Transverse colon (tissue), 4 donors: ENCODE results near the gene UBAC1. TPM values are rescaled to one million over a fixed set of nuclear protein-coding genes. Genes with fewer than 3 reads are reported as not detected.

ENCODE experiments used
- DNase-seq: peaks from one replicate; pipeline ENCODE4 v3.0.0-alpha.2; 2019
- H3K27ac ChIP-seq, 4 donors: fragments of 200-600 bp; sonication (generic); 2 replicates each; pipeline ENCODE4 v1.5.1; 2016 to 2018; ENCODE audit warnings: inconsistent platforms in 4 of 4
- H3K27me3 ChIP-seq: fragments of 200-600 bp; sonication (generic); 2 replicates; pipeline ENCODE4 v1.5.1; 2017; ENCODE audit warnings: inconsistent platforms
- H3K36me3 ChIP-seq, 4 donors: fragments of 200-600 bp; sonication (generic); 2 replicates each; pipeline ENCODE4 v1.5.1; 2017 to 2019; ENCODE audit warnings: inconsistent platforms in 4 of 4
- H3K4me1 ChIP-seq, 4 donors: fragments of 200-600 bp; sonication (generic); 2 replicates each; pipeline ENCODE4 v1.5.1; 2017 to 2020; ENCODE audit warnings: inconsistent platforms in 4 of 4
- H3K4me3 ChIP-seq, 4 donors: fragments of 200-600 bp; sonication (generic); 1 replicate in 1 of 4; 2 replicates in 3 of 4; pipeline versions ENCODE4 v1.5.1 to v1.6.1; 2017 to 2019; ENCODE audit warnings: inconsistent platforms in 4 of 4
- H3K9me3 ChIP-seq, 2 donors: fragments of 200-600 bp; sonication (generic); 2 replicates each; pipeline ENCODE4 v1.5.1; 2017 to 2019; ENCODE audit warnings: inconsistent platforms in 2 of 2
- EP300 ChIP-seq: sonication (generic); formaldehyde crosslinking; IDR thresholded peaks from one replicate; pipeline ENCODE4 v1.6.1; 2017; ENCODE audit warnings: antibody characterized with exemption, low read depth
- POLR2A ChIP-seq: fragments of 450-650 bp; IDR thresholded peaks from one replicate; pipeline ENCODE4 v1.6.1; 2016; ENCODE audit warnings: antibody characterized with exemption, mild to moderate bottlenecking, moderate library complexity
- POLR2AphosphoS5 ChIP-seq, 3 donors: sonication (generic); formaldehyde crosslinking; IDR thresholded peaks; one replicate each; pipeline ENCODE4 v1.6.1; 2016; ENCODE audit warnings: antibody characterized with exemption in 3 of 3
- WGBS, 2 donors: methylation state at CpG; one replicate each; pipeline ENCODE4 v1.1.5; 2018; ENCODE audit warnings: low coverage in 1 of 2; 5-methylcytosine and 5-hydroxymethylcytosine counted together
- in situ Hi-C, 4 donors: fragments of 200-750 bp; cut with MboI; loops; one replicate each; pipeline versions ENCODE4 v1.15.0 to v1.15.1; 2017; ENCODE audit warnings: low sequenced_read_pairs in 3 of 4, low pct_ligation_motif_present in 1 of 4, low pct_unique_long_range_greater_than_20kb in 1 of 4
- intact Hi-C: fragments of 100-400 bp; cut with DNase I; formaldehyde crosslinking; loops from one replicate; pipeline ENCODE4 v1.15.1; 2023; ENCODE audit warnings: low total_unique reads
- total RNA-seq, 4 donors: library from RNA; depleted of rRNA; stranded (reverse); fragments of >200 nt; gene quantifications; one replicate each; pipeline ENCODE4 v1.1.0, GENCODE V29; 2016
- TF ChIP-seq, protein P1 (sequence below), 5 experiments: fragments of 200-600 bp in 3 of 5; fragments of 450-650 bp in 2 of 5; sonication (generic) in 3 of 5; IDR thresholded peaks; 1 replicate in 2 of 5; 2 replicates in 3 of 5; pipeline ENCODE4 v1.5.1; 2016 to 2017; ENCODE audit warnings: antibody characterized with exemption in 5 of 5, inconsistent platforms in 3 of 5, mild to moderate bottlenecking in 2 of 5, moderate library complexity in 1 of 5

The UBAC1 gene
- 10 to 100 TPM; 42.6 to 91.9 (median 62.9) TPM for total RNA-seq

DNA sequence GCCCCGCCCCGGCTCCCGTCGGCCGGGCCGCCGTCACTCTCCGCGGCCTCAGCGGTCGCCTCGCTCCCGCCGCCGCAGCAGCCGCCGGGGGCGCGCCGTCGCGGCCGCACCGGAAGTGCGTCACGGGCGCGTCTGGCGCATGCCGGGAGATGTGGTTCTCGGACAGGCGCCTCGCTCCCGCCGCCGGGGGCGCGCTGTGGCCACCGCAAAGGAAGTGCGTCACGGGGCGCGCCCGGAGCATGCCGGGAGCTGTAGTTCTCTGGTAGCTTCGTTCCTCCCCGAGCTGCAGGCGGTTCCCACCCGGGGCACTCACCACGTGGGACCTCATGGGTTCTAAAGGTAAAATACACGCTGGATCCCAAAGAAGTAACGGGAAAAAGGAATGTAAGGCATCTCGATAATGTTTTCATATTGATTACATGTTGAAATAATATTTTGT, at the start of gene UBAC1:
TSS of gene UBAC1 (minus strand) at position 97 of the 439 bp plus-strand sequence. CDS start 211 bp downstream, outside the sequence.
- H3K4me1 ChIP-seq = peaks cover 9 to 19% (median 14%) of the 10 kb centered on the region in 4 donors
- H3K36me3 ChIP-seq = no peaks in the 10 kb centered on the region
- WGBS, 2 donors = 0% methylated on average over 6 to 26 of the region's 53 CpGs
- H3K4me3 ChIP-seq = peak within 1 kb of the TSS; percentile 86 to 98 (median 92)
- peak; percentile 97 for DNase-seq
- no peaks in the 10 kb centered on the region for H3K27me3 ChIP-seq
- intact Hi-C loops (no loop called here), in situ Hi-C loops (loop anchor here in 2 of 4 donors (5.0 to 10.0 kb wide), 2 partner anchors 161 to 164 kb away; no protein-coding TSS in a partner anchor)
- no peak for TF ChIP-seq POLR2AphosphoS5 (IDR thresholded peaks at IDR 0.05)
- TF ChIP-seq, protein P1, sequence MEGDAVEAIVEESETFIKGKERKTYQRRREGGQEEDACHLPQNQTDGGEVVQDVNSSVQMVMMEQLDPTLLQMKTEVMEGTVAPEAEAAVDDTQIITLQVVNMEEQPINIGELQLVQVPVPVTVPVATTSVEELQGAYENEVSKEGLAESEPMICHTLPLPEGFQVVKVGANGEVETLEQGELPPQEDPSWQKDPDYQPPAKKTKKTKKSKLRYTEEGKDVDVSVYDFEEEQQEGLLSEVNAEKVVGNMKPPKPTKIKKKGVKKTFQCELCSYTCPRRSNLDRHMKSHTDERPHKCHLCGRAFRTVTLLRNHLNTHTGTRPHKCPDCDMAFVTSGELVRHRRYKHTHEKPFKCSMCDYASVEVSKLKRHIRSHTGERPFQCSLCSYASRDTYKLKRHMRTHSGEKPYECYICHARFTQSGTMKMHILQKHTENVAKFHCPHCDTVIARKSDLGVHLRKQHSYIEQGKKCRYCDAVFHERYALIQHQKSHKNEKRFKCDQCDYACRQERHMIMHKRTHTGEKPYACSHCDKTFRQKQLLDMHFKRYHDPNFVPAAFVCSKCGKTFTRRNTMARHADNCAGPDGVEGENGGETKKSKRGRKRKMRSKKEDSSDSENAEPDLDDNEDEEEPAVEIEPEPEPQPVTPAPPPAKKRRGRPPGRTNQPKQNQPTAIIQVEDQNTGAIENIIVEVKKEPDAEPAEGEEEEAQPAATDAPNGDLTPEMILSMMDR (IDR thresholded peaks at IDR 0.05) = peak in 4 of 5 experiments; percentile 37 to 62 (median 46)
- H3K9me3 ChIP-seq = no peaks in the 10 kb centered on the region
- H3K27ac ChIP-seq = peak within 1 kb of the TSS; percentile 93 to 97 (median 94)

DNA sequence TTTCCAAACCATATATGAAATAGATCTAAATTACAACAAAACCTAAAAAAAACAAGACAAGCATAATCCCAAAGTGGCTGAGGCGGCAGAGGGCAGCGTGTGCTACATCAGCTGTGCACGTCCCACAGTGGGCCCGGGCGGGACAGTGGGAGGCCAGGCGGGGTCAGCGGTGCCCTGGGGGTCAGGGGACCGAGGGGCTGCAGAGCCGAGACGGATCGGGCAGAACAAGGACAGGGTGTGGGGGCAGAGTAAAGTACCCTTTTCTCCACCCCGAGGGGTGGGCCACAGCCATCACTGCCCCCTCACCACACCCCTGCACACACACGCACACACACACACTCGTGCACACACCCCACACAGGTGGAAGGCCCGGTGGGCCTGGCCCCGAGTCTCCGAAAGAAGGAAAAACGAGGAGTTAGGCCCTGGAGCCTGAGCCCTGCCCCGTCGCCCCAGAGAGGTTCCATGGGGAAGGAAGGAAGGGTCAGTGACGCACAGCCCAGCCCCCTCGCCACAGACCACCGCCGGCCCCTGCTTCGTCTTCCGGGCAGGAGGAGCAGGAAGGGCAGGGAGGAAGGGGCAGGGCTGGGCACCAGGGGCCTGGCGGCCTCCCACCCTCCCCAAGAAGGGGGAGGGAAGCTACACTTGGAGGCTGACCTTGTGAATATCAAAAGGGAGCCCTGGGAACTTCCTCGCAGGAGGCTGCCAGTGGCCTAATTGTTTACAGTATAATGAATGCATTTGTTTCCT, 49.6 kb upstream of the UBAC1 start:
- in situ Hi-C loops = no loop called here
- DNase-seq = no peak

GRCh38 chr9:136010176-136010575, 49.0 kb upstream of the UBAC1 start:
- peaks cover 9 to 26% (median 18%) of the 10 kb centered on the region in 4 donors for H3K4me1 ChIP-seq
- H3K9me3 ChIP-seq = no peaks in the 10 kb centered on the region
- 90% methylated on average over 17 of the region's 17 CpGs; no CpG with 5 or more reads in 1 of the 2 donors for WGBS, 2 donors
- no peak for DNase-seq
- peaks cover 0 to 7% (median 0%) of the 10 kb centered on the region in 4 donors for H3K36me3 ChIP-seq
- TF ChIP-seq EP300 (no peak), POLR2AphosphoS5 (IDR thresholded peaks at IDR 0.05) (no peak), POLR2A (no peak)
- TF ChIP-seq, protein P1 (IDR thresholded peaks at IDR 0.05) = no peak
- H3K4me3 ChIP-seq = no peak overlapping the region
- H3K27ac ChIP-seq = peak overlapping the region in 2 of 4 donors; percentile 5 to 18
- H3K27me3 ChIP-seq = no peaks in the 10 kb centered on the region
- intact Hi-C loops (no loop called here), in situ Hi-C loops (no loop called here)

More for the DNA sequence above, 49.6 kb upstream of the UBAC1 start:
- peak overlapping the region in 3 of 4 donors; percentile 18 to 73 (median 62) for H3K27ac ChIP-seq
- intact Hi-C loops = no loop called here
- H3K27me3 ChIP-seq = no peaks in the 10 kb centered on the region
- no peak for TF ChIP-seq EP300
- no peak for TF ChIP-seq POLR2A
- peaks cover 0 to 7% (median 0%) of the 10 kb centered on the region in 4 donors for H3K36me3 ChIP-seq
- no peak overlapping the region for H3K4me3 ChIP-seq
- H3K9me3 ChIP-seq = no peaks in the 10 kb centered on the region
- H3K4me1 ChIP-seq = peaks cover 9 to 26% (median 18%) of the 10 kb centered on the region in 4 donors
- 83 to 86% methylated on average over 3 to 28 of the region's 28 CpGs for WGBS, 2 donors

DNA sequence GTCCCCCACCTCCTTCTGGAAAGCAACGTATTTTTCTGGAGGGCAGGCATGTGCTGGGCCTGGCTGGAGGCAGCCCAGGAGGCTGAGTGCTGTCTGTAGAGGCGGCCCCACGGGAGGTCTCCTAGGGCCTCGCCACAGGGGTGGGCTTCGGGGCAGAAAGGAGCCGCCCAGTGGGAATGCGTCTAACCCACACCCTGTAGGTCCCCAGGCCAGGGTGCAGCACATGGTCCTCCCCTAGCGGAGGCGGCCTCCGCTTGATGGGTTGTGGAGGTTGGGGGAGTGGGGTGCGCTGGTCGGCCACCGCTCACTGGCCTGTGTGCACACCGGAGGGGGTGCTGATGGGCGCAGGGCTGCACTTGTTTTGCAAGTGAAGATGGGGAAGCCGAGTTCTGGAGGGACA, 48.3 kb upstream of the UBAC1 start:
- H3K27me3 ChIP-seq = no peaks in the 10 kb centered on the region
- DNase-seq = no peak
- intact Hi-C loops (no loop called here), in situ Hi-C loops (no loop called here)
- H3K9me3 ChIP-seq = no peaks in the 10 kb centered on the region
- no peak overlapping the region for H3K4me3 ChIP-seq
- WGBS, 2 donors = 80 to 92% methylated on average over 1 to 13 of the region's 16 CpGs
- peaks cover 9 to 26% (median 18%) of the 10 kb centered on the region in 4 donors for H3K4me1 ChIP-seq
- peaks cover 0 to 7% (median 0%) of the 10 kb centered on the region in 4 donors for H3K36me3 ChIP-seq
- H3K27ac ChIP-seq = peak overlapping the region in 2 of 4 donors; percentile 7 to 74
- TF ChIP-seq EP300 (no peak), POLR2A (no peak), POLR2AphosphoS5 (IDR thresholded peaks at IDR 0.05) (no peak)
- TF ChIP-seq, protein P1 (IDR thresholded peaks at IDR 0.05) = no peak
